Measurements from ENCODE around the gene UPK1B.

UPK1B gene

GRCh38 chr3:119177321-119177720, 3.9 kb downstream of the UPK1B start:
- DNase-seq = no peak

GRCh38 chr3:119181765-119182164, 8.4 kb downstream of the UPK1B start:
- peak; percentile 83 for DNase-seq

- no peak for DNase-seq
These were observed 10.7 kb downstream of the UPK1B start for GRCh38 chr3:119184111-119184510.

- DNase-seq = peak; percentile 77
These were observed 11.6 kb downstream of the UPK1B start for GRCh38 chr3:119184796-119185570.

- peak; percentile 63 for DNase-seq
These were observed 13.9 kb downstream of the UPK1B start for GRCh38 chr3:119187266-119187665.

GRCh38 chr3:119191800-119192199, 18.4 kb downstream of the UPK1B start:
- no peak for DNase-seq

GRCh38 chr3:119194237-119195150, 21.1 kb downstream of the UPK1B start:
- DNase-seq = no peak

- DNase-seq = no peak
These were observed 21.7 kb downstream of the UPK1B start for GRCh38 chr3:119195151-119195476.

GRCh38 chr3:119195911-119196310, 22.5 kb downstream of the UPK1B start:
- peak; percentile 82 for DNase-seq

GRCh38 chr3:119205209-119205608, 31.8 kb downstream of the UPK1B start:
- DNase-seq = no peak

GRCh38 chr3:119205685-119206084, 32.3 kb downstream of the UPK1B start:
- no peak for DNase-seq

GRCh38 chr3:119206611-119207511, 33.5 kb downstream of the UPK1B start:
- DNase-seq = peak; percentile 13

- DNase-seq = no peak
These were observed 34.1 kb downstream of the UPK1B start for GRCh38 chr3:119207512-119207875.

GRCh38 chr3:119211193-119211592, 37.8 kb downstream of the UPK1B start:
- no peak for DNase-seq

- DNase-seq = no peak
These were observed 38.4 kb downstream of the UPK1B start for GRCh38 chr3:119211803-119212202.

GRCh38 chr3:119219069-119219468, 45.7 kb downstream of the UPK1B start:
- no peak for DNase-seq

GRCh38 chr3:119220198-119220597, 46.8 kb downstream of the UPK1B start:
- no peak for DNase-seq

GRCh38 chr3:119220970-119221667, 47.7 kb downstream of the UPK1B start:
- DNase-seq = no peak

GRCh38 chr3:119221779-119222320, 48.5 kb downstream of the UPK1B start:
- DNase-seq = no peak

GRCh38 chr3:119222391-119222790, 49.0 kb downstream of the UPK1B start:
- DNase-seq = no peak

- no peak for DNase-seq
These were observed 50.1 kb downstream of the UPK1B start for GRCh38 chr3:119223511-119223910.

GRCh38 chr3:119225121-119225520, 51.7 kb downstream of the UPK1B start:
- DNase-seq = no peak
